GM06990 (cell line): ENCODE results near the gene SPNS2.

ENCODE experiments used
- DNase-seq: peaks from one replicate; pipeline ENCODE4 v3.0.0-alpha.2; 2011; ENCODE audit not compliant: insufficient read length; ENCODE audit errors: extremely low read depth
- H3K27me3 ChIP-seq: replicated peaks from 2 replicates; pipeline ENCODE4 v1.6.0; 2011; ENCODE audit warnings: low read length; ENCODE audit not compliant: control insufficient read depth, insufficient read depth
- H3K36me3 ChIP-seq: 2 replicates; pipeline ENCODE4 v1.5.1; 2011; ENCODE audit warnings: low read length; ENCODE audit not compliant: control insufficient read depth, insufficient read depth
- H3K4me3 ChIP-seq: replicated peaks from 2 replicates; pipeline ENCODE4 v1.5.1; 2011; ENCODE audit warnings: low read depth, mild to moderate bottlenecking, control low read depth, low read length
- TF ChIP-seq, protein P1 (sequence below): IDR thresholded peaks from 2 replicates; pipeline ENCODE4 v1.5.1; 2011; ENCODE audit warnings: low read length, control low read depth, mild to moderate bottlenecking, inconsistent platforms; ENCODE audit not compliant: insufficient read depth, poor library complexity, severe bottlenecking

SPNS2 gene

DNA sequence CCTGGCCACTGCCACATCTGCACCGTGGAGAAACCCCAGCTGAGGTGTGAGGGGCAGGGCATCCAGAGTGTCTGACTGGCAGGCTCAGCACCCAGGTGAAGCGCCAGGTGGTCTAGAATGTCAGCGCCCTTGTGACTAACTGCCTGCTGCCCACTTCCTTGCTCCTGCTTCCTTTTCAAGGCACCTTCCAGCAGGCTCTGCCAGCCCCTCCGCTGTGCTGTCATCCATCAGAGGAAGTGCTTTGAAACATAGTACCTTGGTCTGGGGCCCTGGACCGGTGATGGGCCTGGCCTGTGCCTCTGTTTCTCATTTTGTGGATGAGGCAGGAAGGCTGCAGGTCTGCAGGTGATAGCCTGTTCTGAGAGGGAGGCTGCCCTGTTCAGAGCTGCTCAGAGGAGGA, 5.5 kb downstream of the SPNS2 start:
- no peak overlapping the region for H3K4me3 ChIP-seq
- no peaks in the 10 kb centered on the region for H3K36me3 ChIP-seq
- H3K27me3 ChIP-seq: peaks cover 6% of the 10 kb centered on the region
- no peak for DNase-seq
- TF ChIP-seq, protein P1, sequence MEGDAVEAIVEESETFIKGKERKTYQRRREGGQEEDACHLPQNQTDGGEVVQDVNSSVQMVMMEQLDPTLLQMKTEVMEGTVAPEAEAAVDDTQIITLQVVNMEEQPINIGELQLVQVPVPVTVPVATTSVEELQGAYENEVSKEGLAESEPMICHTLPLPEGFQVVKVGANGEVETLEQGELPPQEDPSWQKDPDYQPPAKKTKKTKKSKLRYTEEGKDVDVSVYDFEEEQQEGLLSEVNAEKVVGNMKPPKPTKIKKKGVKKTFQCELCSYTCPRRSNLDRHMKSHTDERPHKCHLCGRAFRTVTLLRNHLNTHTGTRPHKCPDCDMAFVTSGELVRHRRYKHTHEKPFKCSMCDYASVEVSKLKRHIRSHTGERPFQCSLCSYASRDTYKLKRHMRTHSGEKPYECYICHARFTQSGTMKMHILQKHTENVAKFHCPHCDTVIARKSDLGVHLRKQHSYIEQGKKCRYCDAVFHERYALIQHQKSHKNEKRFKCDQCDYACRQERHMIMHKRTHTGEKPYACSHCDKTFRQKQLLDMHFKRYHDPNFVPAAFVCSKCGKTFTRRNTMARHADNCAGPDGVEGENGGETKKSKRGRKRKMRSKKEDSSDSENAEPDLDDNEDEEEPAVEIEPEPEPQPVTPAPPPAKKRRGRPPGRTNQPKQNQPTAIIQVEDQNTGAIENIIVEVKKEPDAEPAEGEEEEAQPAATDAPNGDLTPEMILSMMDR: no peak

DNA sequence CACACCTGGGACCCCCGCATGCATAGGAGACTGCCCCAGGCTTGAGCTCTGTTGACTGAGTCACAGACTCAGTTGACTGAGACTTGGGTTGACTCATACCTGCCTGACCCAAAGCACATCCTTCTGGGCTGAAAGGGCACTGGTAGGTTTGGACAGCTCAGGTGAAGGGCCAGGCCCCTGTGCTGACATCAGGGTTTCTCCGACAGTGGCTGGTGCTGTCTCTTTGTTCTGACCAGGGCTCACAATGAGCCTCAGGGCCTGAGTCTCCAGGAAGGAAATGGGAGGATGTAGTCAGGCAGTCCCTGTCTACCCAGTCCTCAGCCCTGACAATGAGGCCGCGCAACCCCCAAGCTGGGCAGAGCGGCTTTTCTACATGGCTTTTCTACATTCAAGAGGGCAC, 6.5 kb downstream of the SPNS2 start:
- Histone ChIP-seq H3K4me3 (no peak overlapping the region), H3K27me3 (peaks cover 3% of the 10 kb centered on the region), H3K36me3 (no peaks in the 10 kb centered on the region)
- TF ChIP-seq, protein P1: no peak
- no peak for DNase-seq

DNA sequence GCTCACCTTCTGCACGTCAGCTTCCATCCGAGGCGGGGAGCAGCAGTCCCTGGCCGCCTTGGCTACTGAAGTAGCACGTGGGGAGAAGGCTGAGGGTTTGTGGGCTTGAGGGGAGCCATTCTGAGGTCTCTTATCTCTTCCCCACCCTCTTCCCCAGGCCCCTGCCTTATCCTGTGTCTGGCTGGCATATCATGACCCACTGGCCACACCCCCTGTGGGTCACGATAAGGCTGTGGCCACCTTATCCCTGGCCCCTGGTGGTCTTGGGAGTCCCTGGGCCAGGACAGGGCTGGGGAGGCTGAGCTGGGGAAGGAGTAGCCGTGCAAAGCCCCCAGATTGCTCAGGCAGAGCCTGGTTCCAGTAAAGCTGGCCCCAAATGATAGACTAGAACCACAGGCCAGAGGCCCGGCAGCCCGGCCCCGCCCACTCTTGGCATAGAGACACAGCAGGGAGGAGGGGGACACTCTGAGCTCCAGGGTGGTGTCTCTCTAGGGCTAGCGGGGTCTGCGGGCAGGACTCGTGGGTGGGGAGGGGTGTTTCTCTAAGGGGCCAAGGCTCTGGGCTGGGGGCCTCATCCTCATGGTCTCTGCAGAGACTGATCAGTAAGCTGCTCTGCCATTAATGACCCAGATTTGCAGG, 7.6 kb downstream of the SPNS2 start:
- TF ChIP-seq, protein P1: no peak
- H3K36me3 ChIP-seq: no peaks in the 10 kb centered on the region
- no peak for DNase-seq
- no peak overlapping the region for H3K4me3 ChIP-seq
- no peaks in the 10 kb centered on the region; the same call in none of the 2 replicates for H3K27me3 ChIP-seq

DNA sequence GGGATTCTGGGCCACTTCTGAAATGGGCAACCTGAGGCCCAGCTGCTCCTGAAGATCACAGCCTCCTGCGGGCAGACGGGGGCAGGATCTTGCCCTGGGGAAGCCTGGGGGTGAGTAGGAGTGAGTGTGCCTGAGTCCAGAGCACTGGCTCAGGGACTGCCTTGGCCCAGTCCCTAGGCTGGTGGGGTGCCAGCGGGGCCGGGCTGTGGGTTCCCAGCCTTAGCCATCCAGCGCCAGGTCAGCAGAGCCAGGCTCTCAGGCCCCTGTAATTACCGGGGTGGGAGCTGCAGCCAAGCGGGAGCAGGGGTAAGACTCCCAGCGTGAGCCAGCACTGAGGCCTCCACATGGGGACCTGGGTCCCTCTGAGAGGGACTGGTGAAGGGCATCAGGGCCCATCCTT, 8.2 kb downstream of the SPNS2 start:
- no peak overlapping the region for H3K4me3 ChIP-seq
- no peaks in the 10 kb centered on the region for H3K36me3 ChIP-seq
- no peaks in the 10 kb centered on the region; the same call in none of the 2 replicates for H3K27me3 ChIP-seq
- DNase-seq: no peak
- TF ChIP-seq, protein P1: no peak

DNA sequence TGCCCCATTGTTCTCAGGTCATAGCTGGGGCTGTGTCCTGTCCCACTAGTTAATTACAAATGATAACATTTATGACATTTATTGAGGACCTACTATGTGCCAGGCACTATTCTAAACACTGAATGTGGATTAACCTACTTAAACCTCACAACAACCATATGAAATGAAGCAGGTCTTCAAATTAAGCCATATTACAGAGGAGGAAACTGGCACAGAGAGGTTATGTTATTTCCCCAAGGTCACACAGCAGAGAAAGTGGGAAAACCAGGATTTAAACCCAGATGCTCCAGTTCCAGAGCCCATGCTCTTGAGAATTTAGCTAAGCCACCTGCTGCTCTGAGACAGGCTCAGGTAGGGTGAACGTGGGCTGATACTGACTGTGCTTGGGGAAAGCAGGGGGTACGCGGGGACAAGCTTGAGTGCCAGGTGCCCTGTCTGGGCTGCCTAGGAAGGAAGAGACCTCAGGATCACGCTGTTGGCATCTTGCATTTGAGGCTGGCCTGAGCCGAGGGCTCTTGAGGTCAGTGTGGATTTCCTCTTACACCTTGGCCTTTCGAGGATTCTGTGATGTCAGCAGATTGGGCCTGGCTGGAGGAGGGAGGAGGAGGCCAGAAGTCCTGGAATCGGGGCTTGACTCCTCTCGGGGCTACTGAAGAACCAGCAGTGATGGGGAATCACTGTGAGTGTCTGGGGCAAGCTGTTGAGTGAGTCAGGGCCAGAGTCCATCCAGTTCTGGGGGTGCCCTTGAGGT, 8.9 kb downstream of the SPNS2 start:
- no peak for DNase-seq
- Histone ChIP-seq H3K36me3 (no peaks in the 10 kb centered on the region), H3K27me3 (no peaks in the 10 kb centered on the region; the same call in none of the 2 replicates), H3K4me3 (no peak overlapping the region)
- TF ChIP-seq, protein P1: no peak

DNA sequence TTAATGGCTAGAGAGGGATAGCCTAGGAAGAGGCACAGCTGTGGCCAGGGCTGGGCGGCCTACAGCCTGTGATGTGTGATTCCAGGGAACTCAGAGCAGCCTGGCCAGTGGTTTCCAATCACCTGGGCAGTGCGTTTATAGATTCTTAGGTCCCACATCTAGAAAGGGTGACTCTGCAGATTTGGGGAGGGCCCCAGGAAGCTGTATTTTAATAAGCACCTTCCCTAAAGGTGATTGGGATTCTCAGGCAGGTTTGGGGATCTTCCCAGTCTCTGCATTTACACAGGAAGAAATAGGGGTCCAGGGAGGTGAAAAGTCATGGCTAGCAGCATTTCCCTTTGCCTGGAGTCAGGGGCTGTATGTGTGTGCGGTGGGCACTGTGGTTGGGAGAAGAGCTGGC, 9.5 kb downstream of the SPNS2 start:
- Histone ChIP-seq H3K27me3 (no peaks in the 10 kb centered on the region; the same call in 1 of the 2 replicates), H3K36me3 (no peaks in the 10 kb centered on the region), H3K4me3 (no peak overlapping the region)
- no peak for DNase-seq
- TF ChIP-seq, protein P1: no peak
